ENCODE data around the gene PDGFRB. TPM values are rescaled to one million over a fixed set of nuclear protein-coding genes. Genes with fewer than 3 reads are reported as not detected.

Gene PDGFRB
- total RNA-seq, 2 donors from 2014 or later, result 24.1 to 34.2 TPM

GRCh38 chr5:150137168-150137957, 18.3 kb downstream of the PDGFRB start:
- Histone ChIP-seq H3K4me1 (peaks cover 25% of the 10 kb centered on the region), H3K4me3 (no peak overlapping the region), H3K27ac (peak overlapping the region in 2 of 4 donors; percentile 18 to 39), H3K36me3 (replicated peaks in 1 of 2; ENCODE audit: insufficient read depth in 1 of 2, low read depth in 2 of 2) (no peaks in the 10 kb centered on the region), H3K27me3 (no peaks in the 10 kb centered on the region), H3K9me3 (no peaks in the 10 kb centered on the region)
- ATAC-seq (no peak), DNase-seq (no peak)
- no peak for TF ChIP-seq CTCF (IDR thresholded peaks at IDR 0.05)
- no peak for TF ChIP-seq POLR2A (IDR thresholded peaks at IDR 0.05)
- intact Hi-C loops (cut with DNase I), result no loop called here
- WGBS, 2 donors, result 41 to 57% methylated on average over 10 to 12 of the region's 12 CpGs

GRCh38 chr5:150136305-150137167, 19.1 kb downstream of the PDGFRB start:
- Histone ChIP-seq H3K27me3 (no peaks in the 10 kb centered on the region), H3K4me1 (peaks cover 25% of the 10 kb centered on the region), H3K36me3 (replicated peaks in 1 of 2; ENCODE audit: insufficient read depth in 1 of 2, low read depth in 2 of 2) (no peaks in the 10 kb centered on the region), H3K9me3 (no peaks in the 10 kb centered on the region), H3K27ac (no peak overlapping the region), H3K4me3 (no peak overlapping the region)
- TF ChIP-seq POLR2A (IDR thresholded peaks at IDR 0.05) (no peak), CTCF (IDR thresholded peaks at IDR 0.05) (no peak)
- intact Hi-C loops (cut with DNase I), result no loop called here
- 85 to 87% methylated on average over 9 to 16 of the region's 16 CpGs for WGBS, 2 donors
- ATAC-seq (no peak), DNase-seq (no peak)

GRCh38 chr5:150135557-150136304, 19.9 kb downstream of the PDGFRB start:
- peaks cover 25% of the 10 kb centered on the region for H3K4me1 ChIP-seq
- H3K27me3 ChIP-seq, result no peaks in the 10 kb centered on the region
- no peaks in the 10 kb centered on the region for H3K9me3 ChIP-seq
- no peak for TF ChIP-seq POLR2A (IDR thresholded peaks at IDR 0.05)
- TF ChIP-seq CTCF (IDR thresholded peaks at IDR 0.05), result no peak
- intact Hi-C loops (cut with DNase I), result no loop called here
- 75 to 86% methylated on average over 8 to 21 of the region's 21 CpGs for WGBS, 2 donors
- H3K4me3 ChIP-seq, result no peak overlapping the region
- H3K27ac ChIP-seq, result no peak overlapping the region
- no peak for ATAC-seq
- no peaks in the 10 kb centered on the region for H3K36me3 ChIP-seq (replicated peaks in 1 of 2; ENCODE audit: insufficient read depth in 1 of 2, low read depth in 2 of 2)
- no peak for DNase-seq

GRCh38 chr5:150134198-150134588, 21.5 kb downstream of the PDGFRB start:
- WGBS, 2 donors, result 45 to 61% methylated on average over 7 of the region's 7 CpGs
- DNase-seq, result no peak
- ATAC-seq, result no peak
- TF ChIP-seq CTCF (IDR thresholded peaks at IDR 0.05) (no peak), POLR2A (IDR thresholded peaks at IDR 0.05) (no peak)
- Histone ChIP-seq H3K27me3 (no peaks in the 10 kb centered on the region), H3K9me3 (no peaks in the 10 kb centered on the region), H3K27ac (no peak overlapping the region), H3K36me3 (replicated peaks in 1 of 2; ENCODE audit: insufficient read depth in 1 of 2, low read depth in 2 of 2) (no peaks in the 10 kb centered on the region), H3K4me3 (no peak overlapping the region), H3K4me1 (peaks cover 32% of the 10 kb centered on the region)
- intact Hi-C loops (cut with DNase I), result loop anchor here (5.0 kb wide), 1 partner anchor 83 kb away; no protein-coding TSS in a partner anchor

Measured in body of pancreas (tissue), 4 donors.